ENCODE results near the gene CLIC4. TPM values are rescaled to one million over a fixed set of nuclear protein-coding genes. Genes with fewer than 3 reads are reported as not detected.

Gene CLIC4
- total and polyA plus RNA-seq, 10 of the 15 experiments (the other 5 are each of a cell fraction or from before 2014, with no cell fraction given) = 20.4 to 107 (median 69.6) TPM

GRCh38 chr1:24735509-24736375 lies 9.5 kb upstream of the CLIC4 start:
- ChIA-PET RAD21 (ENCODE audit: unreplicated experiment) (interaction anchor here (0.5 to 5.4 kb wide), 5 partner anchors 9 to 554 kb away, joined by 3 to 77 read pairs (median 4); partner anchors contain the start of gene CLIC4), POLR2A (interaction anchor here (6.4 kb wide), 1 partner anchor 10 kb away, joined by 72 read pairs; the partner anchor contains the start of gene CLIC4), SMC1A (ENCODE audit: uncharacterized antibody, unreplicated experiment) (interaction anchor here (0.7 to 7.3 kb wide), 9 partner anchors 9 to 95 kb away, joined by 3 to 49 read pairs (median 4); partner anchors contain the start of gene CLIC4), CTCF (interaction anchor here (1.0 to 2.2 kb wide), 8 partner anchors 9 to 47 kb away, joined by 3 to 11 read pairs (median 4); partner anchors contain the start of gene CLIC4)
- H3K4me3 ChIP-seq = no peak overlapping the region
- no peaks in the 10 kb centered on the region for H3K27me3 ChIP-seq (replicated peaks in 1 of 2; ENCODE audit: control insufficient read depth in 2 of 2, insufficient read depth in 2 of 2, low read length in 1 of 2)
- H3K4me1 ChIP-seq (ENCODE audit: control insufficient read depth, insufficient read depth, low read length) = peaks cover 38% of the 10 kb centered on the region
- no peaks in the 10 kb centered on the region for H4K20me1 ChIP-seq (ENCODE audit: control insufficient read depth, insufficient read depth)
- 0 out of 2 replicates have a peak overlapping the region, but pooled peaks have one; percentile 4 for H3K9ac ChIP-seq (ENCODE audit: control insufficient read depth, insufficient read depth, low read length)
- H3K79me2 ChIP-seq (ENCODE audit: control insufficient read depth, insufficient read depth, low read length) = no peaks in the 10 kb centered on the region; the same call in 1 of the 2 replicates
- H3K9me3 ChIP-seq (replicated peaks; ENCODE audit: control insufficient read depth, insufficient read depth, low read length) = no peaks in the 10 kb centered on the region
- DNase-seq (ENCODE audit: low read depth, low spot score) = no peak
- H3K4me2 ChIP-seq (ENCODE audit: control insufficient read depth, insufficient read depth) = peak overlapping the region; percentile 50
- peak overlapping the region; percentile 33; the same call in 1 of the 2 replicates for H3K27ac ChIP-seq (ENCODE audit: control insufficient read depth, insufficient read depth)
- in situ Hi-C loops (cut with MboI) = no loop called here
- ATAC-seq = no peak
- no TSS peak for BruUV-seq (replicated peaks)
- no peak for TF ChIP-seq CEBPB (IDR thresholded peaks at IDR 0.05; ENCODE audit: borderline replicate concordance in 1 of 2, low read depth in 2 of 2, low read length in 2 of 2)
- TF ChIP-seq MLLT1 (IDR thresholded peaks at IDR 0.05) = peak; percentile 44; the same call in 1 of the 2 replicates
- TF ChIP-seq ETV6 (conservative IDR thresholded peaks at IDR 0.05 in 1 of 2, IDR thresholded peaks at IDR 0.05 in 1 of 2; ENCODE audit: borderline replicate concordance in 1 of 2, low read depth in 1 of 2) = no peak
- TF ChIP-seq IKZF2 (IDR thresholded peaks at IDR 0.05) = peak in 1 of 2 experiments; percentile 29; a peak in 1 of 4 replicates
- 64% methylated on average over 16 of the region's 16 CpGs for WGBS (ENCODE audit: insufficient coverage, insufficient replicate concordance, low lambda C conversion rate, missing lambda C conversion rate)
- intact Hi-C loops (cut with micrococcal nuclease; ENCODE audit: unreplicated experiment) = no loop called here
- FAIRE-seq = no peak
- H2AFZ ChIP-seq (ENCODE audit: control insufficient read depth, low read depth, low read length) = peak overlapping the region; percentile 44
- no peaks in the 10 kb centered on the region for H3K36me3 ChIP-seq (ENCODE audit: control insufficient read depth in 2 of 2, insufficient read depth in 2 of 2, low read length in 1 of 2)
